A673 (cell line): ENCODE results near the gene IGSF21.

Experiments
- CTCF ChIP-seq: fragments of 300-800, 200-600 bp; sonication (generic); conservative IDR thresholded peaks from 2 replicates; pipeline ENCODE4 v1.5.1; 2017; ENCODE audit warnings: low read depth, mild to moderate bottlenecking, antibody characterized with exemption, low read length, moderate library complexity, mixed read lengths
- EZH2 ChIP-seq: fragments of 200-600 bp; sonication (generic); IDR thresholded peaks from 2 replicates; pipeline ENCODE4 v1.6.1; 2017; ENCODE audit warnings: borderline replicate concordance, low read depth, mild to moderate bottlenecking, mixed read lengths, antibody characterized with exemption, low read length; ENCODE audit not compliant: poor library complexity, severe bottlenecking

GRCh38 chr1:18234790-18235242, 127.2 kb downstream of the IGSF21 start:
- TF ChIP-seq CTCF (peak; percentile 85), EZH2 (no peak)
